ENCODE data around the gene SMIM38. TPM values are rescaled to one million over a fixed set of nuclear protein-coding genes. Genes with fewer than 3 reads are reported as not detected.

Gene SMIM38
- total and polyA plus RNA-seq, 2 of the 4 experiments (the other 2 are of a cell fraction), result under 0.01 to 0.05 TPM

DNA sequence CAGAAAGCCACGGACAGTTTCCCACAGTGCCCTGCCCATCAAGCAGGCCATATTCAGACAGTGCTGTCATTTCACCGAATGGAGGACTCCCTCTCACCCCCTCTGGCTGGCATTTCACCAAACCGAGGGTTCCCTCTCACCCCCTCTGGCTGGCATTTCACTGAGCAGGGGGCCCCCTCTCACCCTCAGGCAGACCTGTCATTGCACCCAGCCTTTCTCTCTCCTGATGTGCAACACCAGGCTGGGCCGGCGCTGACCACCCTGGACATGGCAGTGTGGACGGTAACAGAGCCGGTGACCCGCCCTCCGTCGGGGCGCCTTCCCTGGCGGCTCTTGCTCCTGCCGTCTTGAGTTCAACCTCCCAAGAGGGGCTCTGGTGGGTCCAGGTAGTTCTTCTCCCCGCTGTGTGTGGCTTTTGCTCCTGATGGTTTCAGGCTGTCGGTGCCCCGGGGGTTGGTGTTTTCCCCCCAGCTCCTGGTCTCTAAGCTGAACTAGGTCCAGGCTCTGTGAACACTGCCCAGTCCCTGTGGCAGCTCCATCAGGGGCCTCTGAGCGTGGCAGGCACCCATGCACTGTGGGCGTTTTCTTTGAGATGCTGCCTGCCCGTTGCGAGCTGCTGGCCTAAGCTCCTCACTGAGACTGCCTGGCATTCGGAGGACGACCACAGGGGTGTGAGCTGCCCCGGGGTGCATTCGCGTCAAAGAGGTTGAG, 46.9 kb downstream of the SMIM38 start:
- no peak overlapping the region for H4K91ac ChIP-seq (ENCODE audit: insufficient read depth, low read depth, low read length)
- H4K20me1 ChIP-seq (ENCODE audit: insufficient read depth, low read length), result no peaks in the 10 kb centered on the region
- no peak overlapping the region for H3K4me2 ChIP-seq (ENCODE audit: low read depth, low read length)
- no peak overlapping the region for H3K56ac ChIP-seq (ENCODE audit: extremely low read depth, insufficient read depth, low read length)
- H2BK15ac ChIP-seq (ENCODE audit: low read depth, low read length), result no peak overlapping the region
- H2BK20ac ChIP-seq (ENCODE audit: low read depth, low read length), result no peak overlapping the region
- H3K23ac ChIP-seq (ENCODE audit: low read depth, low read length), result no peak overlapping the region
- peaks cover 35% of the 10 kb centered on the region for H3K27me3 ChIP-seq (ENCODE audit: control insufficient read depth, insufficient read depth, low read length)
- H3K27ac ChIP-seq (ENCODE audit: insufficient read depth, low read length), result no peak overlapping the region
- H3K14ac ChIP-seq (replicated peaks; ENCODE audit: low read depth, low read length), result no peak overlapping the region
- WGBS, 2 experiments (ENCODE audit: extremely low coverage in 2 of 2, insufficient read length in 1 of 2), result 79% methylated on average over 13 of the region's 25 CpGs; no CpG with 5 or more reads in 1 of the 2 experiments
- no peak overlapping the region for H3K9ac ChIP-seq (ENCODE audit: low read depth, low read length)
- no peaks in the 10 kb centered on the region; the same call in 1 of the 2 replicates for H3K4me1 ChIP-seq (ENCODE audit: control insufficient read depth, insufficient read depth, low read length)
- H3K36me3 ChIP-seq (ENCODE audit: control insufficient read depth, insufficient read depth, low read length), result no peaks in the 10 kb centered on the region
- H4K5ac ChIP-seq (ENCODE audit: low read depth, low read length), result no peak overlapping the region
- no peak overlapping the region for H2AK5ac ChIP-seq (ENCODE audit: low read depth, low read length)
- H3K9me1 ChIP-seq (ENCODE audit: insufficient read depth, low read length), result no peaks in the 10 kb centered on the region
- intact Hi-C loops (cut with micrococcal nuclease), result no loop called here
- dilution Hi-C loops (cut with HindIII; ENCODE audit: low sequenced_read_pairs, unreplicated experiment), result no loop called here
- ChIA-PET POLR2A (ENCODE audit: unreplicated experiment) (no interaction called here), CTCF (no interaction called here)
- H2BK5ac ChIP-seq (ENCODE audit: low read depth, low read length, poor library complexity, severe bottlenecking), result no peak overlapping the region
- no peaks in the 10 kb centered on the region for H3K9me3 ChIP-seq (ENCODE audit: control insufficient read depth, insufficient read depth, low read length)
- H2AK9ac ChIP-seq (replicated peaks; ENCODE audit: low read depth, low read length, poor library complexity), result no peak overlapping the region
- H3K4me3 ChIP-seq (ENCODE audit: insufficient read depth, low read depth, low read length), result no peak overlapping the region
- ATAC-seq (ENCODE audit: low read depth), result no peak
- BruUV-seq (replicated peaks), result no TSS peak
- in situ Hi-C loops (cut with MboI; ENCODE audit: low sequenced_read_pairs), result no loop called here
- DNase-seq, result no peak
- no peak overlapping the region for H3K4ac ChIP-seq (ENCODE audit: low read depth, low read length)
- no peak for TF ChIP-seq MAFK (IDR thresholded peaks at IDR 0.05; ENCODE audit: low read depth, low read length)
- TF ChIP-seq FOS (IDR thresholded peaks at IDR 0.05; ENCODE audit: low read depth, low read length), result no peak
- TF ChIP-seq POLR2A (IDR thresholded peaks at IDR 0.05; ENCODE audit: low read depth, low read length), result no peak
- no peak for TF ChIP-seq NFE2L2 (IDR thresholded peaks at IDR 0.05; ENCODE audit: low read depth, low read length)
- no peak for TF ChIP-seq RAD21 (IDR thresholded peaks at IDR 0.05; ENCODE audit: low read length)
- no peak overlapping the region for H2AFZ ChIP-seq (replicated peaks; ENCODE audit: low read length, poor library complexity)
- H4K8ac ChIP-seq (ENCODE audit: low read depth in 2 of 2, low read length in 2 of 2), result no peak overlapping the region
- H3K79me1 ChIP-seq (ENCODE audit: low read depth in 1 of 2, low read length in 2 of 2), result no peaks in the 10 kb centered on the region
- H3K18ac ChIP-seq (ENCODE audit: low read depth, low read length), result no peak overlapping the region
- no peak overlapping the region for H2BK120ac ChIP-seq (ENCODE audit: low read depth, low read length)

All from IMR-90 (cell line).